ENCODE data around the gene CD33.
A peak's percentile ranks its signal among the peaks of the same experiment; 100 is the strongest.
"Not testable (repeated sequence)": the region's sequence is repeated elsewhere in the genome, so short reads cannot be mapped to it uniquely, and the experiment has no call there.

The CD33 gene

GRCh38 chr19:51224898-51225393 is at the start of gene CD33:
Gene CD33 (plus strand): TSS chr19:51225080. CDS start chr19:51225119, 39 bp downstream.
- not testable (repeated sequence) for H3K4me3 ChIP-seq (ENCODE audit: insufficient read length, low read depth); H3K4me1 ChIP-seq (ENCODE audit: insufficient read depth, insufficient read length); DNase-seq (ENCODE audit: low read depth, low spot score); H3K27me3 ChIP-seq (ENCODE audit: insufficient read depth, insufficient read length); H3K36me3 ChIP-seq (ENCODE audit: insufficient read depth, insufficient read length, low read length); H3K9ac ChIP-seq (ENCODE audit: insufficient read length, low read depth)
- H3K9me3 ChIP-seq (ENCODE audit: insufficient read depth, low read length): peaks cover 10% of the 10 kb centered on the region

GRCh38 chr19:51179256-51179655 is 45.6 kb upstream of the CD33 start:
- H3K27me3 ChIP-seq (ENCODE audit: insufficient read depth, insufficient read length): peaks cover 17% of the 10 kb centered on the region
- H3K4me1 ChIP-seq (ENCODE audit: insufficient read depth, insufficient read length): peaks cover 5% of the 10 kb centered on the region
- no peaks in the 10 kb centered on the region for H3K36me3 ChIP-seq (ENCODE audit: insufficient read depth, insufficient read length, low read length)
- no peaks in the 10 kb centered on the region; the same call in 1 of the 2 replicates for H3K9me3 ChIP-seq (ENCODE audit: insufficient read depth, low read length)
- no peak for DNase-seq (ENCODE audit: low read depth, low spot score)
- TF ChIP-seq ZNF274 (IDR thresholded peaks at IDR 0.05; ENCODE audit: low read depth, low read length): no peak
- no peak for TF ChIP-seq YY1 (IDR thresholded peaks at IDR 0.05; ENCODE audit: insufficient read depth, insufficient read length)
- TF ChIP-seq SUZ12 (IDR thresholded peaks at IDR 0.05; ENCODE audit: extremely low read depth, insufficient read depth, insufficient read length): no peak
- H3K9ac ChIP-seq (ENCODE audit: insufficient read length, low read depth): no peak overlapping the region
- H3K4me3 ChIP-seq (ENCODE audit: insufficient read length, low read depth): no peak overlapping the region

GRCh38 chr19:51181377-51181912 is 43.4 kb upstream of the CD33 start:
- no peak overlapping the region for H3K9ac ChIP-seq (ENCODE audit: insufficient read length, low read depth)
- peaks cover 5% of the 10 kb centered on the region for H3K4me1 ChIP-seq (ENCODE audit: insufficient read depth, insufficient read length)
- TF ChIP-seq SUZ12 (IDR thresholded peaks at IDR 0.05; ENCODE audit: extremely low read depth, insufficient read depth, insufficient read length): no peak
- no peak for TF ChIP-seq ZNF274 (IDR thresholded peaks at IDR 0.05; ENCODE audit: low read depth, low read length)
- no peak for TF ChIP-seq YY1 (IDR thresholded peaks at IDR 0.05; ENCODE audit: insufficient read depth, insufficient read length)
- no peaks in the 10 kb centered on the region for H3K36me3 ChIP-seq (ENCODE audit: insufficient read depth, insufficient read length, low read length)
- no peak for DNase-seq (ENCODE audit: low read depth, low spot score)
- no peak overlapping the region for H3K4me3 ChIP-seq (ENCODE audit: insufficient read length, low read depth)
- no peaks in the 10 kb centered on the region; the same call in 1 of the 2 replicates for H3K9me3 ChIP-seq (ENCODE audit: insufficient read depth, low read length)
- peaks cover 21% of the 10 kb centered on the region for H3K27me3 ChIP-seq (ENCODE audit: insufficient read depth, insufficient read length)

GRCh38 chr19:51181913-51182419 is 42.9 kb upstream of the CD33 start:
- TF ChIP-seq SUZ12 (IDR thresholded peaks at IDR 0.05; ENCODE audit: extremely low read depth, insufficient read depth, insufficient read length): no peak
- no peaks in the 10 kb centered on the region; the same call in 1 of the 2 replicates for H3K9me3 ChIP-seq (ENCODE audit: insufficient read depth, low read length)
- no peaks in the 10 kb centered on the region for H3K36me3 ChIP-seq (ENCODE audit: insufficient read depth, insufficient read length, low read length)
- peaks cover 5% of the 10 kb centered on the region for H3K4me1 ChIP-seq (ENCODE audit: insufficient read depth, insufficient read length)
- DNase-seq (ENCODE audit: low read depth, low spot score): peak; percentile 44
- peak overlapping the region; percentile 15 for H3K4me3 ChIP-seq (ENCODE audit: insufficient read length, low read depth)
- H3K27me3 ChIP-seq (ENCODE audit: insufficient read depth, insufficient read length): peaks cover 21% of the 10 kb centered on the region
- no peak overlapping the region for H3K9ac ChIP-seq (ENCODE audit: insufficient read length, low read depth)

GRCh38 chr19:51183629-51184028 is 41.3 kb upstream of the CD33 start:
- DNase-seq (ENCODE audit: low read depth, low spot score): no peak
- TF ChIP-seq SUZ12 (IDR thresholded peaks at IDR 0.05; ENCODE audit: extremely low read depth, insufficient read depth, insufficient read length) (no peak), ZNF274 (IDR thresholded peaks at IDR 0.05; ENCODE audit: low read depth, low read length) (no peak), YY1 (IDR thresholded peaks at IDR 0.05; ENCODE audit: insufficient read depth, insufficient read length) (no peak)
- Histone ChIP-seq H3K36me3 (ENCODE audit: insufficient read depth, insufficient read length, low read length) (no peaks in the 10 kb centered on the region), H3K4me1 (ENCODE audit: insufficient read depth, insufficient read length) (peaks cover 5% of the 10 kb centered on the region), H3K9me3 (ENCODE audit: insufficient read depth, low read length) (no peaks in the 10 kb centered on the region; the same call in 1 of the 2 replicates), H3K27me3 (ENCODE audit: insufficient read depth, insufficient read length) (peaks cover 21% of the 10 kb centered on the region), H3K9ac (ENCODE audit: insufficient read length, low read depth) (no peak overlapping the region), H3K4me3 (ENCODE audit: insufficient read length, low read depth) (no peak overlapping the region)

GRCh38 chr19:51185069-51185867 is 39.6 kb upstream of the CD33 start:
- Histone ChIP-seq H3K27me3 (ENCODE audit: insufficient read depth, insufficient read length) (peaks cover 21% of the 10 kb centered on the region), H3K9me3 (ENCODE audit: insufficient read depth, low read length) (no peaks in the 10 kb centered on the region; the same call in 1 of the 2 replicates), H3K36me3 (ENCODE audit: insufficient read depth, insufficient read length, low read length) (no peaks in the 10 kb centered on the region), H3K9ac (ENCODE audit: insufficient read length, low read depth) (no peak overlapping the region), H3K4me1 (ENCODE audit: insufficient read depth, insufficient read length) (peaks cover 5% of the 10 kb centered on the region), H3K4me3 (ENCODE audit: insufficient read length, low read depth) (no peak overlapping the region)
- TF ChIP-seq YY1 (IDR thresholded peaks at IDR 0.05; ENCODE audit: insufficient read depth, insufficient read length) (no peak), ZNF274 (IDR thresholded peaks at IDR 0.05; ENCODE audit: low read depth, low read length) (no peak), SUZ12 (IDR thresholded peaks at IDR 0.05; ENCODE audit: extremely low read depth, insufficient read depth, insufficient read length) (no peak)
- DNase-seq (ENCODE audit: low read depth, low spot score): no peak

- Histone ChIP-seq H3K9ac (ENCODE audit: insufficient read length, low read depth) (no peak overlapping the region), H3K4me1 (ENCODE audit: insufficient read depth, insufficient read length) (peaks cover 5% of the 10 kb centered on the region), H3K27me3 (ENCODE audit: insufficient read depth, insufficient read length) (peaks cover 21% of the 10 kb centered on the region), H3K9me3 (ENCODE audit: insufficient read depth, low read length) (no peaks in the 10 kb centered on the region; the same call in 1 of the 2 replicates), H3K36me3 (ENCODE audit: insufficient read depth, insufficient read length, low read length) (no peaks in the 10 kb centered on the region), H3K4me3 (ENCODE audit: insufficient read length, low read depth) (no peak overlapping the region)
- TF ChIP-seq YY1 (IDR thresholded peaks at IDR 0.05; ENCODE audit: insufficient read depth, insufficient read length) (no peak), ZNF274 (IDR thresholded peaks at IDR 0.05; ENCODE audit: low read depth, low read length) (no peak), SUZ12 (IDR thresholded peaks at IDR 0.05; ENCODE audit: extremely low read depth, insufficient read depth, insufficient read length) (no peak)
- DNase-seq (ENCODE audit: low read depth, low spot score): no peak
Measured at GRCh38 chr19:51185868-51186215, 39.0 kb upstream of the CD33 start.

Data from NT2/D1 (cell line).